Neuronal stem cell (in vitro differentiated cells): ENCODE data around the gene NDNF.

Experiments
- DNase-seq: peaks from one replicate; pipeline ENCODE4 v3.0.0-alpha.2; 2013; ENCODE audit warnings: low spot score
- H2AFZ ChIP-seq: one replicate; pipeline ENCODE4 v1.6.1; 2013; ENCODE audit warnings: mild to moderate bottlenecking, low read length, inconsistent platforms
- H2AK5ac ChIP-seq: 2 replicates; pipeline ENCODE4 v1.6.1; 2013; ENCODE audit warnings: low read depth, mild to moderate bottlenecking, inconsistent platforms, low read length, moderate library complexity, mixed read lengths
- H2BK120ac ChIP-seq: 2 replicates; pipeline ENCODE4 v1.6.1; 2013; ENCODE audit warnings: low read depth, mild to moderate bottlenecking, inconsistent platforms, low read length, moderate library complexity, mixed read lengths
- H2BK12ac ChIP-seq: one replicate; pipeline ENCODE4 v1.6.1; 2013; ENCODE audit warnings: low read length, inconsistent platforms
- H2BK15ac ChIP-seq: 2 replicates; pipeline ENCODE4 v1.6.1; 2013; ENCODE audit warnings: mild to moderate bottlenecking, low read length, inconsistent platforms, mixed read lengths
- H2BK5ac ChIP-seq: one replicate; pipeline ENCODE4 v1.6.1; 2013; ENCODE audit warnings: inconsistent platforms, mild to moderate bottlenecking, low read length, moderate library complexity
- H3K14ac ChIP-seq: one replicate; pipeline ENCODE4 v1.6.1; 2013; ENCODE audit warnings: low read length, inconsistent platforms
- H3K18ac ChIP-seq: 2 replicates; pipeline ENCODE4 v1.6.1; 2013; ENCODE audit warnings: low read length, inconsistent platforms
- H3K23ac ChIP-seq: 2 replicates; pipeline ENCODE4 v1.6.1; 2013; ENCODE audit warnings: low read depth, mild to moderate bottlenecking, mixed read lengths, low read length, inconsistent platforms; ENCODE audit not compliant: poor library complexity
- H3K27ac ChIP-seq: replicated peaks from 3 replicates; pipeline ENCODE4 v1.5.1; 2013; ENCODE audit warnings: low read length, inconsistent platforms
- H3K27me3 ChIP-seq, 3 experiments: 2 replicates each; pipeline ENCODE4 v1.6.1; 2013; ENCODE audit warnings: low read length in 3 of 3, mild to moderate bottlenecking in 2 of 3, inconsistent platforms in 1 of 3, low read depth in 1 of 3, mixed read lengths in 1 of 3, moderate library complexity in 1 of 3; ENCODE audit not compliant: control insufficient read depth in 3 of 3, insufficient read depth in 3 of 3
- H3K36me3 ChIP-seq, 2 donors: replicated peaks in 1 of 2; 2 replicates each; pipeline ENCODE4 v1.6.1; 2013; ENCODE audit warnings: low read length in 2 of 2; ENCODE audit not compliant: control insufficient read depth in 2 of 2, insufficient read depth in 2 of 2
- H3K4ac ChIP-seq: 2 replicates; pipeline ENCODE4 v1.6.1; 2013; ENCODE audit warnings: inconsistent platforms, mild to moderate bottlenecking, low read length, moderate library complexity
- H3K4me1 ChIP-seq, 2 donors: 1 replicate in 1 of 2; 2 replicates in 1 of 2; pipeline ENCODE4 v1.6.1; 2013; ENCODE audit warnings: low read length in 2 of 2, low read depth in 1 of 2; ENCODE audit not compliant: control insufficient read depth in 2 of 2, insufficient read depth in 1 of 2
- H3K4me2 ChIP-seq: one replicate; pipeline ENCODE4 v1.6.1; 2013; ENCODE audit warnings: mild to moderate bottlenecking, low read length, inconsistent platforms; ENCODE audit not compliant: insufficient read depth, poor library complexity, severe bottlenecking
- H3K4me3 ChIP-seq, 2 donors: 2 replicates each; pipeline ENCODE4 v1.5.1; 2013; ENCODE audit warnings: low read length in 2 of 2, mild to moderate bottlenecking in 2 of 2, inconsistent platforms in 1 of 2, moderate library complexity in 1 of 2
- H3K79me1 ChIP-seq: one replicate; pipeline ENCODE4 v1.6.1; 2013; ENCODE audit warnings: low read depth, mild to moderate bottlenecking, inconsistent platforms, low read length, moderate library complexity
- H3K9ac ChIP-seq: one replicate; pipeline ENCODE4 v1.6.1; 2013; ENCODE audit warnings: mild to moderate bottlenecking, low read depth, low read length, inconsistent platforms; ENCODE audit not compliant: poor library complexity
- H3K9me3 ChIP-seq, 2 donors: replicated peaks in 1 of 2; 2 replicates each; pipeline versions ENCODE3 to v1.6.1; 2013; ENCODE audit warnings: low read length in 2 of 2, mild to moderate bottlenecking in 2 of 2, inconsistent platforms in 1 of 2, low read depth in 1 of 2, mixed read lengths in 1 of 2, moderate library complexity in 1 of 2; ENCODE audit not compliant: control insufficient read depth in 2 of 2, insufficient read depth in 1 of 2
- H4K8ac ChIP-seq: one replicate; pipeline ENCODE4 v1.6.1; 2013; ENCODE audit warnings: low read depth, mild to moderate bottlenecking, inconsistent platforms, low read length, moderate library complexity
- H4K91ac ChIP-seq: one replicate; pipeline ENCODE4 v1.6.1; 2013; ENCODE audit warnings: low read length, low read depth, mild to moderate bottlenecking, inconsistent platforms; ENCODE audit not compliant: poor library complexity
- WGBS, 2 donors: extraction: QIAGEN DNeasy Blood & Tissue Kit; methylation state at CpG; one replicate each; pipeline ENCODE4 v1.1.7; 2013; ENCODE audit warnings: missing lambda C conversion rate in 2 of 2, mixed read lengths in 1 of 2; ENCODE audit not compliant: insufficient read length in 2 of 2, insufficient replicate concordance in 1 of 2; ENCODE audit errors: extremely low coverage in 2 of 2; 5-methylcytosine and 5-hydroxymethylcytosine counted together

Gene NDNF

DNA sequence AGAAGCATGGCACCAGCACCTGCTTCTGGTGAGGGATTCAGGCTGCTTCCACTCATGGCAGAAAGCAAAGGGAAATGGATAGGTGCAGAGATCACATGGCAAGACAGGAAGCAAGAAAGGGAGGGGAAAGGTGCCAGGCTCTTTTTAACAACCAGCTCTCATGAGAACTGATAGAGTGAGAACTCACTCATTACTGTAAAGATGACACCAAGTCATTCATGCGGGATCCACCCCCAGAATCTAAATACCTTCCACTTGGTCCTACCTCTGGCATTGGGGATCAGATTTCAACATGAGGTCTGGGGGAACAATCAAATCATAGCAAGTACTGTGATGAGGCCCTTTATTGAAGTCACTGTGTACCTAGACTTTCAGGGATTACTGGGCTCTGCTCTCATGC, 77.8 kb downstream of the NDNF start:
- Histone ChIP-seq H3K18ac (no peak overlapping the region), H3K14ac (no peak overlapping the region), H2AFZ (no peak overlapping the region), H3K4me1 (peaks cover 0 to 2% of the 10 kb centered on the region in 2 donors), H2BK15ac (no peak overlapping the region), H2BK12ac (no peak overlapping the region), H2AK5ac (no peak overlapping the region), H4K91ac (no peak overlapping the region), H3K27me3 (no peaks in the 10 kb centered on the region), H3K9ac (no peak overlapping the region), H3K36me3 (no peaks in the 10 kb centered on the region), H3K27ac (no peak overlapping the region), H3K23ac (no peak overlapping the region), H3K4me2 (no peak overlapping the region), H3K9me3 (no peaks in the 10 kb centered on the region), H3K4ac (no peak overlapping the region), H4K8ac (no peak overlapping the region), H2BK120ac (no peak overlapping the region), H2BK5ac (no peak overlapping the region), H3K4me3 (no peak overlapping the region), H3K79me1 (no peaks in the 10 kb centered on the region)
- no CpG with 5 or more reads among the region's 1 CpG for WGBS, 2 donors
- no peak for DNase-seq

DNA sequence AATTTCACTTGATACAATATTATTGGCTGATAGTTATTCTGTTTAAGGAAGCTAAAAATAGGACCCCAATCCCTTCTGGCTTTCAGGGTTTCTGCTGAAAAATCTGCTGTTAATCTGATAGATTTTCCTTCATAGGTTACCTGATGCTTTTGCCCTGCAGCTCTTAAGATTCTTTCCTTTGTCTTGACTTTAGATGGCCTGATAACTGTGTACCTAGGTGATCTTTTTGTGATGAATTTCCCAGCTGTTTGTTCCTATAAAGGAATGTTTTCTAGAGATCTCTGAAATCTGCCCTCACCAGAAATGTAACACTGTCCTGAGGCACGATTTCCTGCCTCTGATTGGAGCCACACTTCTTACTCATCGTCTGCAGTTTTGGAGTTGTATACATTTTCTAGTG, 80.5 kb downstream of the NDNF start:
- H2BK15ac ChIP-seq, result no peak overlapping the region
- H3K36me3 ChIP-seq, result no peaks in the 10 kb centered on the region
- H3K27me3 ChIP-seq, result no peaks in the 10 kb centered on the region
- no peak for DNase-seq
- no peak overlapping the region for H3K4me2 ChIP-seq
- no peak overlapping the region for H4K91ac ChIP-seq
- no peak overlapping the region for H2AFZ ChIP-seq
- no peak overlapping the region for H2BK12ac ChIP-seq
- H2BK120ac ChIP-seq, result no peak overlapping the region
- H3K27ac ChIP-seq, result no peak overlapping the region
- H2AK5ac ChIP-seq, result no peak overlapping the region
- peaks cover 0 to 2% of the 10 kb centered on the region in 2 donors for H3K4me1 ChIP-seq
- H3K9me3 ChIP-seq, result no peaks in the 10 kb centered on the region
- no CpG with 5 or more reads among the region's 2 CpGs for WGBS, 2 donors
- no peak overlapping the region for H3K4ac ChIP-seq
- no peak overlapping the region for H4K8ac ChIP-seq
- H3K79me1 ChIP-seq, result no peaks in the 10 kb centered on the region
- H3K9ac ChIP-seq, result no peak overlapping the region
- no peak overlapping the region for H3K4me3 ChIP-seq
- no peak overlapping the region for H3K23ac ChIP-seq
- no peak overlapping the region for H2BK5ac ChIP-seq
- no peak overlapping the region for H3K14ac ChIP-seq
- H3K18ac ChIP-seq, result no peak overlapping the region

DNA sequence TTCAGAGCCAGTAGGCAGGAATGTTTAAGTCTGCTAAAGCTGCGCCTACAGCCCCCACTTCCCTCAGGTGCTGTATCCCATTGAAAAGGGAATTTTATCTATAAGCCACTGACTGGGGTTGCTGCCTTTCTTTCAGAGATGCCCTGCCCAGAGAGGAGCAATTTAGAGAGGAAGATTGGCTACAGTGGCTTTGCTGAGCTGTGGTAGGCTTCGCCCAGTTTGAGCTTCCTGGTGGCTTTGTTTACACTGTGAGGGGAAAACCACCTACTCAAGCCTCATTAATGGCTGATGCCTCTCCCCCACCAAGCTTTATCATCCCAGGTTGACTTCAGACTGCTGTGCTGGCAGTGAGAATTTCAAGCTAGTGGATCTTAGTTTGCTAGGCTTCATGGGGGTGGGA, 82.1 kb downstream of the NDNF start:
- H3K4me1 ChIP-seq, result peaks cover 0 to 2% of the 10 kb centered on the region in 2 donors
- no peak overlapping the region for H2BK120ac ChIP-seq
- WGBS, 2 donors, result no CpG with 5 or more reads among the region's 2 CpGs
- no peaks in the 10 kb centered on the region for H3K9me3 ChIP-seq
- H3K27me3 ChIP-seq, result no peaks in the 10 kb centered on the region
- H2BK5ac ChIP-seq, result no peak overlapping the region
- H4K91ac ChIP-seq, result no peak overlapping the region
- no peaks in the 10 kb centered on the region for H3K36me3 ChIP-seq
- H3K23ac ChIP-seq, result no peak overlapping the region
- H2BK12ac ChIP-seq, result no peak overlapping the region
- H3K4me3 ChIP-seq, result no peak overlapping the region
- H3K4ac ChIP-seq, result no peak overlapping the region
- no peak overlapping the region for H4K8ac ChIP-seq
- H3K9ac ChIP-seq, result no peak overlapping the region
- H2AK5ac ChIP-seq, result no peak overlapping the region
- no peak overlapping the region for H3K14ac ChIP-seq
- H3K18ac ChIP-seq, result no peak overlapping the region
- DNase-seq, result no peak
- H3K4me2 ChIP-seq, result no peak overlapping the region
- no peak overlapping the region for H2BK15ac ChIP-seq
- no peaks in the 10 kb centered on the region for H3K79me1 ChIP-seq
- H3K27ac ChIP-seq, result no peak overlapping the region
- H2AFZ ChIP-seq, result no peak overlapping the region
